Thyroid gland (tissue), 4 donors: ENCODE measurements around the gene LKAAEAR1. TPM values are rescaled to one million over a fixed set of nuclear protein-coding genes. Genes with fewer than 3 reads are reported as not detected.

Source experiments
- DNase-seq, 2 donors: peaks; one replicate each; pipeline ENCODE4 v3.0.0-alpha.2; 2019
- H3K27ac ChIP-seq, 3 donors: fragments of 200-600 bp; sonication (generic); 1 replicate in 2 of 3; 2 replicates in 1 of 3; pipeline ENCODE4 v1.5.1; 2016 to 2019; ENCODE audit warnings: mild to moderate bottlenecking in 1 of 3, moderate library complexity in 1 of 3
- H3K27me3 ChIP-seq: fragments of 200-600 bp; sonication (generic); one replicate; pipeline ENCODE4 v1.5.1; 2019
- H3K36me3 ChIP-seq, 2 donors: fragments of 200-600 bp; sonication (generic); one replicate each; pipeline ENCODE4 v1.5.1; 2016 to 2019
- H3K4me1 ChIP-seq, 2 donors: fragments of 200-600 bp; sonication (generic); one replicate each; pipeline ENCODE4 v1.5.1; 2017 to 2019
- H3K4me3 ChIP-seq, 3 donors: fragments of 200-600 bp; sonication (generic); replicated peaks in 1 of 3; 1 replicate in 2 of 3; 2 replicates in 1 of 3; pipeline ENCODE4 v1.5.1; 2016; ENCODE audit warnings: mild to moderate bottlenecking in 1 of 3
- H3K9me3 ChIP-seq: fragments of 200-600 bp; sonication (generic); one replicate; pipeline ENCODE4 v1.5.1; 2017
- CTCF ChIP-seq, 6 experiments: fragments of 200-600 bp in 3 of 6; fragments of 450-650 bp in 3 of 6; sonication (generic) in 3 of 6; IDR thresholded peaks; one replicate each; pipeline ENCODE4 v1.5.1; 2016 to 2019; ENCODE audit warnings: antibody characterized with exemption in 6 of 6, mild to moderate bottlenecking in 2 of 6, inconsistent platforms in 1 of 6, moderate library complexity in 1 of 6
- POLR2A ChIP-seq, 2 donors: fragments of 450-650 bp; IDR thresholded peaks; one replicate each; pipeline ENCODE4 v1.6.1; 2017; ENCODE audit warnings: antibody characterized with exemption in 2 of 2, mild to moderate bottlenecking in 2 of 2, moderate library complexity in 1 of 2
- WGBS, 2 donors: methylation state at CpG; one replicate each; pipeline ENCODE4 v1.1.5; 2017; 5-methylcytosine and 5-hydroxymethylcytosine counted together
- intact Hi-C: fragments of 100-400 bp; cut with DNase I; formaldehyde crosslinking; loops from one replicate; pipeline ENCODE4 v1.15.1; 2023
- microRNA-seq: library from miRNA; unstranded; fragments of <30 nt; microRNA quantifications from one replicate; pipeline ENCODE4, GENCODE V29; 2016
- small RNA-seq: library from RNA; depleted of rRNA; stranded (forward); fragments of <200 nt; gene quantifications from one replicate; pipeline ENCODE3, GENCODE V24; 2016
- total RNA-seq, 4 donors: library from RNA; depleted of rRNA; stranded (reverse); fragments of >200 nt; gene quantifications; one replicate each; pipeline ENCODE4 v1.2.3, GENCODE V29; 2016

The LKAAEAR1 gene
- total RNA-seq, 4 donors from 2014 or later: 1.3 to 1.7 TPM; not detected in 2

GRCh38 chr20:64033981-64034493, 50.2 kb downstream of the LKAAEAR1 start:
- DNase-seq: no peak
- Histone ChIP-seq H3K9me3 (no peaks in the 10 kb centered on the region), H3K27me3 (no peaks in the 10 kb centered on the region), H3K36me3 (peaks cover 38 to 42% of the 10 kb centered on the region in 2 donors), H3K4me3 (no peak overlapping the region), H3K4me1 (peaks cover 7 to 17% of the 10 kb centered on the region in 2 donors), H3K27ac (no peak overlapping the region)
- intact Hi-C loops: no loop called here
- 79 to 87% methylated on average over 7 to 10 of the region's 11 CpGs for WGBS, 2 donors
- no peak for TF ChIP-seq POLR2A (IDR thresholded peaks at IDR 0.05)
- no peak for TF ChIP-seq CTCF (IDR thresholded peaks at IDR 0.05)

Small RNA genes within 50 kb of the gene (microRNA-seq; reads per million reads assigned to microRNA genes)
- not detected for gene MIR6813

Small RNA genes within 50 kb of the gene (small RNA-seq; reads per million reads assigned to genes)
- gene AL355803.1 (not detected), gene MIR6813 (not detected)

Other genes with a start within 250 kb of the LKAAEAR1 start
- gene ABHD16B, start 222.9 kb downstream of the LKAAEAR1 start, total RNA-seq: not detected
- gene TPD52L2, start 219.1 kb downstream of the LKAAEAR1 start, total RNA-seq: 10 to 100 TPM; 69.4 to 93.3 (median 89.6) TPM
- gene DNAJC5, start 189.3 kb downstream of the LKAAEAR1 start, total RNA-seq: 10 to 100 TPM; 38.4 to 87.4 (median 75.1) TPM
- gene UCKL1, start 128.0 kb downstream of the LKAAEAR1 start, total RNA-seq: 10 to 100 TPM; 21.6 to 44.3 (median 29.3) TPM
- 10 to 100 TPM; 13.4 to 24.8 (median 19.0) TPM for gene ZNF512B, start 114.5 kb downstream of the LKAAEAR1 start, total RNA-seq
- 1 to 10 TPM; 1.1 to 6.4 (median 5.0) TPM for gene SAMD10, start 104.8 kb downstream of the LKAAEAR1 start, total RNA-seq
- gene PRPF6, start 103.3 kb downstream of the LKAAEAR1 start, total RNA-seq: 10 to 100 TPM; 62.8 to 76.2 (median 70.1) TPM
- 1 to 10 TPM in 1 of 4 donors, under 1 TPM in 3; 0.11 to 2.6 (median 0.59) TPM for gene C20orf204, start 48.2 kb downstream of the LKAAEAR1 start, total RNA-seq
- gene SOX18, start 34.8 kb downstream of the LKAAEAR1 start, total RNA-seq: 10 to 100 TPM in 2 of 4 donors, 1 to 10 TPM in 2; 7.5 to 16.9 (median 10.6) TPM
- 10 to 100 TPM; 20.9 to 43.1 (median 24.4) TPM for gene TCEA2, start 21.2 kb downstream of the LKAAEAR1 start, total RNA-seq
- 10 to 100 TPM; 10.5 to 17.2 (median 13.4) TPM for gene RGS19, start 4.9 kb downstream of the LKAAEAR1 start, total RNA-seq
- under 1 TPM; 0.54 to 0.94 (median 0.68) TPM for gene OPRL1, start 4.3 kb downstream of the LKAAEAR1 start, total RNA-seq
- not detected for gene NPBWR2, start 23.2 kb upstream of the LKAAEAR1 start, total RNA-seq
- 1 to 10 TPM in 2 of 4 donors, under 1 TPM in 2; 0.42 to 1.8 (median 1.1) TPM for gene MYT1, start 80.1 kb upstream of the LKAAEAR1 start, total RNA-seq
- gene PCMTD2, start 171.3 kb upstream of the LKAAEAR1 start, total RNA-seq: 100 to 1,000 TPM in 3 of 4 donors, 10 to 100 TPM in 1; 87.0 to 156 (median 124) TPM